Stomach (tissue), 4 donors: ENCODE measurements around the gene LRTM2.

Source experiments
- CTCF ChIP-seq, 7 experiments: fragments of 450-650 bp in 4 of 7; fragments of 200-600 bp in 3 of 7; sonication (generic) in 3 of 7; IDR thresholded peaks; one replicate each; pipeline ENCODE4 v1.5.1; 2016 to 2019; ENCODE audit warnings: antibody characterized with exemption in 7 of 7, control low read depth in 2 of 7, mild to moderate bottlenecking in 1 of 7
- EP300 ChIP-seq: sonication (generic); formaldehyde crosslinking; IDR thresholded peaks from one replicate; pipeline ENCODE4 v1.6.1; 2017; ENCODE audit warnings: antibody characterized with exemption
- POLR2A ChIP-seq, 4 donors: fragments of 450-650 bp; IDR thresholded peaks; one replicate each; pipeline ENCODE4 v1.6.1; 2016; ENCODE audit warnings: antibody characterized with exemption in 4 of 4, control low read depth in 2 of 4, mild to moderate bottlenecking in 1 of 4, moderate library complexity in 1 of 4
- POLR2AphosphoS5 ChIP-seq, 3 donors: sonication (generic); formaldehyde crosslinking; IDR thresholded peaks; one replicate each; pipeline ENCODE4 v1.6.1; 2016; ENCODE audit warnings: antibody characterized with exemption in 3 of 3

- TF ChIP-seq POLR2AphosphoS5 (IDR thresholded peaks at IDR 0.05) (no peak), CTCF (IDR thresholded peaks at IDR 0.05) (no peak), POLR2A (IDR thresholded peaks at IDR 0.05) (no peak), EP300 (no peak)
Observed at GRCh38 chr12:1808036-1808797, 12.1 kb upstream of the LRTM2 start.
